ENCODE measurements around the gene PRRT1B. TPM values are rescaled to one million over a fixed set of nuclear protein-coding genes. Genes with fewer than 3 reads are reported as not detected.

PRRT1B gene
- total RNA-seq, 1 donor: not detected

GRCh38 chr9:131554087-131554842 is 8.9 kb downstream of the PRRT1B start:
- no peak overlapping the region for H3K4me3 ChIP-seq (ENCODE audit: low read depth, low read length)
- no peak for DNase-seq (ENCODE audit: low read depth)
- TF ChIP-seq CTCF (IDR thresholded peaks at IDR 0.05; ENCODE audit: insufficient read depth, low read length): no peak

- TF ChIP-seq CTCF (IDR thresholded peaks at IDR 0.05; ENCODE audit: insufficient read depth, low read length): no peak
Observed at GRCh38 chr9:131554843-131555351, 9.6 kb downstream of the PRRT1B start.

GRCh38 chr9:131555841-131556673 is 10.7 kb downstream of the PRRT1B start:
- no peak for TF ChIP-seq CTCF (IDR thresholded peaks at IDR 0.05; ENCODE audit: insufficient read depth, low read length)
- H3K4me3 ChIP-seq (ENCODE audit: low read depth, low read length): no peak overlapping the region
- no peak for DNase-seq (ENCODE audit: low read depth)

More at GRCh38 chr9:131554843-131555351, 9.6 kb downstream of the PRRT1B start:
- no peak for DNase-seq (ENCODE audit: low read depth)
- H3K4me3 ChIP-seq (ENCODE audit: low read depth, low read length): no peak overlapping the region

- DNase-seq (ENCODE audit: low read depth): no peak
- TF ChIP-seq CTCF (IDR thresholded peaks at IDR 0.05; ENCODE audit: insufficient read depth, low read length): no peak
- H3K4me3 ChIP-seq (ENCODE audit: low read depth, low read length): no peak overlapping the region
Observed at GRCh38 chr9:131557855-131558548, 12.7 kb downstream of the PRRT1B start.

- TF ChIP-seq CTCF (IDR thresholded peaks at IDR 0.05; ENCODE audit: insufficient read depth, low read length): no peak
- no peak for DNase-seq (ENCODE audit: low read depth)
Observed at GRCh38 chr9:131559421-131560000, 14.2 kb downstream of the PRRT1B start.

More at GRCh38 chr9:131559421-131560000, 14.2 kb downstream of the PRRT1B start:
- H3K4me3 ChIP-seq (ENCODE audit: low read depth, low read length): no peak overlapping the region
